ENCODE results near the gene KYNU.
A peak's percentile ranks its signal among the peaks of the same experiment; 100 is the strongest.

The KYNU gene

GRCh38 chr2:142967060-142967459, 89.6 kb downstream of the KYNU start:
- DNase-seq = no peak

- no peak for DNase-seq
Observed at GRCh38 chr2:142973160-142973821, 95.8 kb downstream of the KYNU start.

- DNase-seq = no peak
Observed at GRCh38 chr2:142973822-142974207, 96.4 kb downstream of the KYNU start.

GRCh38 chr2:142974288-142975024, 97.0 kb downstream of the KYNU start:
- no peak for DNase-seq

GRCh38 chr2:142975239-142975638, 97.8 kb downstream of the KYNU start:
- no peak for DNase-seq

- DNase-seq = no peak
Observed at GRCh38 chr2:142980246-142981068, 103.0 kb downstream of the KYNU start.

GRCh38 chr2:142981069-142981378, 103.6 kb downstream of the KYNU start:
- DNase-seq = no peak

GRCh38 chr2:142981756-142982155, 104.3 kb downstream of the KYNU start:
- no peak for DNase-seq

GRCh38 chr2:142983174-142983573, 105.7 kb downstream of the KYNU start:
- DNase-seq = no peak

- no peak for DNase-seq
Observed at GRCh38 chr2:142984657-142985056, 107.2 kb downstream of the KYNU start.

- no peak for DNase-seq
Observed at GRCh38 chr2:142987044-142987443, 109.6 kb downstream of the KYNU start.

GRCh38 chr2:142989273-142990204, 112.1 kb downstream of the KYNU start:
- no peak for DNase-seq

- DNase-seq = no peak
Observed at GRCh38 chr2:142991295-142991694, 113.8 kb downstream of the KYNU start.

- no peak for DNase-seq
Observed at GRCh38 chr2:142992840-142993239, 115.4 kb downstream of the KYNU start.

GRCh38 chr2:142993771-142994170, 116.3 kb downstream of the KYNU start:
- DNase-seq = no peak

GRCh38 chr2:142994665-142995064, 117.2 kb downstream of the KYNU start:
- DNase-seq = no peak

GRCh38 chr2:142997231-142997630, 119.8 kb downstream of the KYNU start:
- DNase-seq = no peak

- DNase-seq = no peak
Observed at GRCh38 chr2:143000599-143000998, 123.1 kb downstream of the KYNU start.

- no peak for DNase-seq
Observed at GRCh38 chr2:143001501-143001900, 124.0 kb downstream of the KYNU start.

GRCh38 chr2:143015656-143016055, 138.2 kb downstream of the KYNU start:
- DNase-seq = no peak

- peak in 3 of 14 donors; percentile 1 to 21 (median 4) for DNase-seq
Observed at GRCh38 chr2:143026411-143027054, 149.1 kb downstream of the KYNU start.

GRCh38 chr2:143029141-143029540, 151.7 kb downstream of the KYNU start:
- no peak for DNase-seq

Measured in C1 segment of cervical spinal cord (tissue), 14 donors.